Measurements from ENCODE around the gene OPRL1. TPM values are rescaled to one million over a fixed set of nuclear protein-coding genes. Genes with fewer than 3 reads are reported as not detected.
"Not testable (repeated sequence)": the region's sequence is repeated elsewhere in the genome, so short reads cannot be mapped to it uniquely, and the experiment has no call there.

Gene OPRL1
- total RNA-seq, 4 donors from 2014 or later, result 0.45 to 0.68 (median 0.52) TPM

DNA sequence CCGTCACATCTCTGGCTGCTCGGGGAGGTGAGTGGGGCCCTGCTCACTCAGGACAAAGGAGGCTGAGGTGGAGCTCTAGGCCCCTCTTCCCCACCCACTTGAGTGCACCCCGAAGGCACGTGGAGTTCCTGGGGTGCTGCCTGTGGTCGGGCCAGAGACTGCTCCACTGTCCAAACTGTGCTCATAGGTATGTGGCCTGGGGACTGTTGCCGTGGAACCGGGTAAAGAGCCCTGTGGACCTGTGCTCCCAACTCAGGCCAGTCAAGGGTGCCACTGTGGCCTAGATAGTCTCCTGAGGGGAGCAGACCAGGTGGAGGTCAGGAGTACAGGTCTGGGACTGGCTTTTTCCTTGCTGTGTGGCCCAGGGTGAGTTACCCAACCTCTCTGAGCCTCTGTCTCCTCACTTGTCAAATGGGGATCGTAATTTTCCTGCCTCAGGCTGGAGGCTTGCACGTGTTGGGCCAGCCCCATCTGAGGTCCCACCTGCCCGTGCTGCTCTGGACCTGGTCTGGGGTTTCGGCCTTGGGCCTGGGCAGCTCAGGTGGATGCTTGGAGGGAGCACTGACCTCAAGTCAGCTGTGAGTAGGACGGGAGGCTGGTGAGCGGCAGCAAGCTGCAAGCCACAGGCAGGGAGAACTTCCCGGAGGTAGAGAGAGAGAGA lies 39.9 kb downstream of the OPRL1 start:
- peaks cover 8% of the 10 kb centered on the region for H3K4me1 ChIP-seq
- H3K9me3 ChIP-seq, result no peaks in the 10 kb centered on the region
- peak overlapping the region; percentile 21 for H3K4me3 ChIP-seq
- H3K27ac ChIP-seq, result no peak overlapping the region
- H3K27me3 ChIP-seq, result peaks cover 23% of the 10 kb centered on the region
- no peak for TF ChIP-seq EP300 (IDR thresholded peaks at IDR 0.05)
- no peak for TF ChIP-seq POLR2AphosphoS5 (IDR thresholded peaks at IDR 0.05)
- no peak for TF ChIP-seq POLR2A (IDR thresholded peaks at IDR 0.05)
- TF ChIP-seq, protein P1, sequence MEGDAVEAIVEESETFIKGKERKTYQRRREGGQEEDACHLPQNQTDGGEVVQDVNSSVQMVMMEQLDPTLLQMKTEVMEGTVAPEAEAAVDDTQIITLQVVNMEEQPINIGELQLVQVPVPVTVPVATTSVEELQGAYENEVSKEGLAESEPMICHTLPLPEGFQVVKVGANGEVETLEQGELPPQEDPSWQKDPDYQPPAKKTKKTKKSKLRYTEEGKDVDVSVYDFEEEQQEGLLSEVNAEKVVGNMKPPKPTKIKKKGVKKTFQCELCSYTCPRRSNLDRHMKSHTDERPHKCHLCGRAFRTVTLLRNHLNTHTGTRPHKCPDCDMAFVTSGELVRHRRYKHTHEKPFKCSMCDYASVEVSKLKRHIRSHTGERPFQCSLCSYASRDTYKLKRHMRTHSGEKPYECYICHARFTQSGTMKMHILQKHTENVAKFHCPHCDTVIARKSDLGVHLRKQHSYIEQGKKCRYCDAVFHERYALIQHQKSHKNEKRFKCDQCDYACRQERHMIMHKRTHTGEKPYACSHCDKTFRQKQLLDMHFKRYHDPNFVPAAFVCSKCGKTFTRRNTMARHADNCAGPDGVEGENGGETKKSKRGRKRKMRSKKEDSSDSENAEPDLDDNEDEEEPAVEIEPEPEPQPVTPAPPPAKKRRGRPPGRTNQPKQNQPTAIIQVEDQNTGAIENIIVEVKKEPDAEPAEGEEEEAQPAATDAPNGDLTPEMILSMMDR (IDR thresholded peaks at IDR 0.05), result no peak
- DNase-seq (ENCODE audit: low spot score in 2 of 2), result peak; percentile 33 to 60
- WGBS, result 68% methylated on average over 8 of the region's 14 CpGs
- no peaks in the 10 kb centered on the region for H3K36me3 ChIP-seq

DNA sequence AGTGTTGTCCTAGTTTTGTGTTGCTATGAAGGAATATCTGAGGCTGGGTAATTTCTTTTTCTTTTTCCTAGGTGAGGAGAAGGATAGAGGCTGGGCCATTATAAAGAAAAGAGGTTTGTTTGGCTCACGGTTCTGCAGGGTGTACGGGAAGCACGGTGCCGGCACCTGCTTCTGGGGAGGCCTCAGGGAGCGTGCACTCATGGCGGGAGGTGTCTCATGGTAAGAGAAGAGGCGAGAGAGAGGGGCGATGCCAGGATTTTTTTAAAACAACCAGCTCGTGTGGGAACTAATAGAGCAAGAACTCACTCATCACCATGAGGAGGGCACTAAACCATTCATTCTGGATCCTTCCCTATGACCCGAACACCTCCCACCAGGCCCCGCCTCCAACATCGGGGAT lies 41.7 kb downstream of the OPRL1 start:
- H3K36me3 ChIP-seq, result no peaks in the 10 kb centered on the region
- WGBS, result 81% methylated on average over 12 of the region's 12 CpGs
- no peak overlapping the region for H3K4me3 ChIP-seq
- peaks cover 27% of the 10 kb centered on the region for H3K27me3 ChIP-seq
- H3K9me3 ChIP-seq, result no peaks in the 10 kb centered on the region
- H3K27ac ChIP-seq, result no peak overlapping the region
- TF ChIP-seq, protein P1 (IDR thresholded peaks at IDR 0.05), result no peak
- TF ChIP-seq POLR2AphosphoS5 (IDR thresholded peaks at IDR 0.05), result no peak
- peaks cover 8% of the 10 kb centered on the region for H3K4me1 ChIP-seq
- DNase-seq (ENCODE audit: low spot score in 2 of 2), result peak; percentile 16 to 26

DNA sequence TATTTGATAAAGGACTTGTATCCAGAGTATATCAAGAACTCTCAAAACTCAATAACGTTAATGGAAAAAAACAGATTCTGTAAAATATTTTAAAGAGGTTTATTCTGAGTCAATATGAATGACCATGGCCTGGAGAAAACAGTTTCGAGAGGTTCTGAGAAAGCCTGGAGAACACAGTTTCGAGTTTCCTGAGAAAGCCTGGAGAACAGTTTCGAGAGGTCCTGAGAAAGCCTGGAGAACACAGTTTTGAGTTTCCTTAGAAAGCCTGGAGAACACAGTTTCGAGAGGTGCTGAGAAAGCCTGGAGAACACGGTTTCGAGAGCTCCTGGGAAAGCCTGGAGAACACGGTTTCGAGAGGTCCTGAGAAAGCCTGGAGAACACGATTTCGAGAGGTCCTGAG lies 43.0 kb downstream of the OPRL1 start:
- H3K27me3 ChIP-seq, result peaks cover 29% of the 10 kb centered on the region
- 87% methylated on average over 11 of the region's 11 CpGs for WGBS
- not testable (repeated sequence) for H3K9me3 ChIP-seq; H3K4me3 ChIP-seq; DNase-seq (ENCODE audit: low spot score in 2 of 2); H3K4me1 ChIP-seq; H3K36me3 ChIP-seq; H3K27ac ChIP-seq

- H3K27me3 ChIP-seq, result peaks cover 35% of the 10 kb centered on the region
- WGBS, result 87% methylated on average over 11 of the region's 11 CpGs
- DNase-seq (ENCODE audit: low spot score in 2 of 2), result peak in 1 of 2 donors; percentile 5
- H3K4me1 ChIP-seq, H3K9me3 ChIP-seq, H3K27ac ChIP-seq, H3K4me3 ChIP-seq, H3K36me3 ChIP-seq: not testable (repeated sequence)
Measured at GRCh38 chr20:64123517-64123916, 43.6 kb downstream of the OPRL1 start.

- WGBS, result 90% methylated on average over 11 of the region's 11 CpGs
- no peaks in the 10 kb centered on the region for H3K9me3 ChIP-seq
- no peak overlapping the region for H3K27ac ChIP-seq
- no peaks in the 10 kb centered on the region for H3K4me1 ChIP-seq
- no peaks in the 10 kb centered on the region for H3K36me3 ChIP-seq
- H3K4me3 ChIP-seq, result no peak overlapping the region
- TF ChIP-seq POLR2A (IDR thresholded peaks at IDR 0.05) (no peak), POLR2AphosphoS5 (IDR thresholded peaks at IDR 0.05) (no peak), EP300 (IDR thresholded peaks at IDR 0.05) (no peak)
- TF ChIP-seq, protein P1 (IDR thresholded peaks at IDR 0.05), result no peak
- DNase-seq (ENCODE audit: low spot score in 2 of 2), result peak; percentile 38 to 44
- H3K27me3 ChIP-seq, result peaks cover 39% of the 10 kb centered on the region
Measured at GRCh38 chr20:64129146-64129782, 49.4 kb downstream of the OPRL1 start.

DNA sequence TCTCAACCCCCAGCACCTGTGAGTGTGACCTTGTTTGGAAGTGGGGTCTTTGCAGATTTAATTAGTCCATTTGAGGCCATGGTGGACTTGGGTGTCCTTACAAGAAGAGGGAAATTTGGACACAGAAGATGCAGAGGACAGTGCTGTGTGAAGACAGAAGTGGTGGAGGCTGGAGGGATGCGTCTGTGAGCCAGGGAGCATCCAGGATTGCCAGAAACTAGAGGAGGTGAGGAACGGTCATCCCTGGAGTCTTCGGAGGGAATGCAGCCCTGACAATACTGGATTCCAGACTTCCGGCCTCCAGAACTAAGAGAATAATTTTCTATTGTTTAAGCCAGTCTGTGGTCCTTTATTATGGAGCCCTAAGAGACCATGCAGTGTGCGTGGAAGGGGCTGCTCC lies 50.4 kb downstream of the OPRL1 start:
- H3K4me1 ChIP-seq, result no peaks in the 10 kb centered on the region
- TF ChIP-seq POLR2A (IDR thresholded peaks at IDR 0.05), result no peak
- TF ChIP-seq, protein P1 (IDR thresholded peaks at IDR 0.05), result no peak
- TF ChIP-seq EP300 (IDR thresholded peaks at IDR 0.05), result no peak
- no peak for TF ChIP-seq POLR2AphosphoS5 (IDR thresholded peaks at IDR 0.05)
- peaks cover 33% of the 10 kb centered on the region for H3K27me3 ChIP-seq
- no peaks in the 10 kb centered on the region for H3K36me3 ChIP-seq
- H3K27ac ChIP-seq, result no peak overlapping the region
- no peak overlapping the region for H3K4me3 ChIP-seq
- H3K9me3 ChIP-seq, result no peaks in the 10 kb centered on the region
- DNase-seq (ENCODE audit: low spot score in 2 of 2), result peak; percentile 18 to 21
- WGBS, result 61% methylated on average over 5 of the region's 5 CpGs

Data from suprapubic skin (tissue), 4 donors.